ENCODE data around the gene NCAPG2.

The NCAPG2 gene

DNA sequence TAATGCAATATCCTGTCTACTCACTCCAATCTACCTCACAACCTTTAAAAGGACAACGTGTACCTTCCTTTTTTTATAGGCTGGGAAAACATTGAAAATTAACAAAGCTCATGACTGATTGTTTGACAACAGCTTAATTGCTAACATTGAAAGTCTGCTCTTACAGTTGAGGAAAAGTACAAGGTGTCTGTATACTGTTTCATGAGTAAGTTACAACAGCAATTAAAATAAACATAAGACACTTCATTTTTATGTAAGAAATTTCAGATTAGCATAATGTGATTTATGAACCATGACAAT is 28.6 kb upstream of the NCAPG2 start:
- DNase-seq (ENCODE audit: low read depth, low spot score), result no peak

- DNase-seq (ENCODE audit: low read depth, low spot score), result no peak
These were observed 28.1 kb upstream of the NCAPG2 start for GRCh38 chr7:158732494-158733219.

- DNase-seq (ENCODE audit: low read depth, low spot score), result no peak
These were observed 27.2 kb upstream of the NCAPG2 start for GRCh38 chr7:158731761-158732160.

GRCh38 chr7:158730383-158731346 is 26.1 kb upstream of the NCAPG2 start:
- DNase-seq (ENCODE audit: low read depth, low spot score), result peak; percentile 63

- DNase-seq (ENCODE audit: low read depth, low spot score), result no peak
These were observed 25.2 kb upstream of the NCAPG2 start for GRCh38 chr7:158729646-158730382.

DNA sequence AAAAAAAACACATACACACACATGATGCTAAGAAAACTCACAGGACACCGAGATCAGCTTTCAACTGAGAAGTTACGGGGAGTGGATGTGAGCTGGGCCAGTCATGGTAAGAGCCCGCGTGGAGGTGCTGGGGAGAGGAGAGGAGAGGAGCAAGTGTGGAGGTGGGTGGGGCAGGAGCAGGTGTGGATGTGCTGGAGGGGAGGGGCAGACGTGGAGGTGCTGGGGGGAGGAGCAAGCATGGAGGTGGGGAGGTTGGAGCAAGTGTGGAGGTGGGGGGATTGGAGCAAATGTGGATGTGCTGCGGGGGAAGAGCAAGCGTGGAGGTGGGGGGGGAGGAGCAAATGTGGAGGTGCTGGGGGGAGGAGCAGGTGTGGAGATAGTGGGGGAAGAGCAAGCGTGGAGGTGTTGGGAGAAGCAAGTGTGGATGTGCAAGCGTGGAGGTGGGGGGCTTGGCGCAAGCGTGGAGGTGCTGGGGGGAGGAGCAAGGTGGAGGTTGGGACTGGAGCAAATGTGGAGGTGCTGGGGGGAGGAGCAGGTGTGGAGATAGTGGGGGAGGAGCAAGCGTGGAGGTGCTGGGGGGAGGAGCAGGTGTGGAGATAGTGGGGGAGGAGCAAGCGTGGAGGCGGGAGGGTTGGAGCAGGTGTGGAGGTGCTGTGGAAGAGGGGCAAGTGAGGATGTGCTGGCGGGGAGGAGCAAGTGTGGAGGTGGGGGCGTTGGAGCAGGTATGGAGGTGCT is 24.5 kb upstream of the NCAPG2 start:
- DNase-seq (ENCODE audit: low read depth, low spot score), result no peak

DNA sequence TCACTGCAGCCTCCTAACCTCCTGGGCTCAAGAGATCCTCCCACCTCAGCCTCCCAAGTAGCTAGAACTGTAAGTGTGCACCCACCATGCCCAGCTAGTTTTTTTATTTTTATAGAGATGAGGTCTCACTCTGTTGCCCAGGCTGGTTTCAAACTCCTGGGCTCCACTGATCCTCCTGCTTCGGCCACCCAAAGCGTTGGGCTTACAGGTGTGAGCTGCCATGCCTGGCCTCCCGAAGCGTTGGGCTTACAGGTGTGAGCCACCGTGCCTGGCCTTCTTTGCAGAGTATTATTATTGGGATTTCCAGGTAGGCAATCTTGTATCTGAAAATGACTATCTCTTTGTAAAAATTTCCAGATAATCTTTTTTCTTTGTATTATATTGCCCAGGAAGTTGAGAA is 23.1 kb upstream of the NCAPG2 start:
- no peak for DNase-seq (ENCODE audit: low read depth, low spot score)

DNA sequence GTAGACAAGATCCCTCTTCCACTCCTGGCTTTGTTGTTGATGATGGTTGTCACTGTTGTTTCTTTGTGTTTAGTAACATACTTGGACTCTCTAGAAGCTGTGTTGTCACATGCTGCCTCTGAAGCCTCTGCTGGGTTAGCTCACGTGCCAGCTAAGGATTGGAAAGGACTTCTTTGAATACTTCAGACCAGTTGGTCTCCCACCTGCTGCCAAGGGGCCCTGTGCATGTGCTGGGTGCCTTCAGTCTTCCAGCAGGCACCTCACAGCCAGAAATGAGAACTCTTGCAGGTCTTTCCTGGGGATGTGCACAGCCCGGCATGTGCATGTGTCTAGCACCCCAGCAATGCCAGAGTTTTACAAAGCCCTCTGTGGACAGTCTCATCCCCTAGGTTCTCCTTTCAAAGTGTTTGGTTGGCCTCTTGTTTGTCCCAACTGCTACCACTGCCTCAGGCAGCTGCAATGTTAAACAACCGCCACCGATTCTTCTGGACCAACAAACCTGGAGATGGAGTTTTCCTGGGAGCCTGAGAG is 21.7 kb upstream of the NCAPG2 start:
- DNase-seq (ENCODE audit: low read depth, low spot score), result no peak

GRCh38 chr7:158725506-158725800 is 20.8 kb upstream of the NCAPG2 start:
- no peak for DNase-seq (ENCODE audit: low read depth, low spot score)

- DNase-seq (ENCODE audit: low read depth, low spot score), result no peak
These were observed 20.3 kb upstream of the NCAPG2 start for GRCh38 chr7:158724658-158725505.

GRCh38 chr7:158723714-158724385 is 19.2 kb upstream of the NCAPG2 start:
- DNase-seq (ENCODE audit: low read depth, low spot score), result no peak

DNA sequence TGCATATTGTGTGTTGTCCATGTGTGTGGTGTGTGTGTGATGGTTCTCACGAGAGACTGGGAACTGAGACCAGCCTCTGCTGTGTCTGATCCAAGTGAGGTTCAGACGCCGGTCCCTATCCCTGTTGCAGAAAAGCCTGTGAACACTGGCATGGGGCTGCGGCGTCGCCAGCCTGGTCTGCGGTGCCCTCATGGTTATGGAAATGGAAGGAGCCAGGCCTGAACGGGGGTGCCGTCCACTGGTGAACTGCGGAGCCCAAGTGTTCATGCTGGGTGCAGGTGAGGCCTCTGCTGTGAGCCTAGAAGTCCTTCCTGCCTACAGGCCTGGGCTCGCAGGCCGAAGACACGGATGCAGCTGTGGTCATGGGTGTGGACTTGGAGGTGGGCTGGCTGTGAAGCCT is 18.7 kb upstream of the NCAPG2 start:
- DNase-seq (ENCODE audit: low read depth, low spot score), result no peak

DNA sequence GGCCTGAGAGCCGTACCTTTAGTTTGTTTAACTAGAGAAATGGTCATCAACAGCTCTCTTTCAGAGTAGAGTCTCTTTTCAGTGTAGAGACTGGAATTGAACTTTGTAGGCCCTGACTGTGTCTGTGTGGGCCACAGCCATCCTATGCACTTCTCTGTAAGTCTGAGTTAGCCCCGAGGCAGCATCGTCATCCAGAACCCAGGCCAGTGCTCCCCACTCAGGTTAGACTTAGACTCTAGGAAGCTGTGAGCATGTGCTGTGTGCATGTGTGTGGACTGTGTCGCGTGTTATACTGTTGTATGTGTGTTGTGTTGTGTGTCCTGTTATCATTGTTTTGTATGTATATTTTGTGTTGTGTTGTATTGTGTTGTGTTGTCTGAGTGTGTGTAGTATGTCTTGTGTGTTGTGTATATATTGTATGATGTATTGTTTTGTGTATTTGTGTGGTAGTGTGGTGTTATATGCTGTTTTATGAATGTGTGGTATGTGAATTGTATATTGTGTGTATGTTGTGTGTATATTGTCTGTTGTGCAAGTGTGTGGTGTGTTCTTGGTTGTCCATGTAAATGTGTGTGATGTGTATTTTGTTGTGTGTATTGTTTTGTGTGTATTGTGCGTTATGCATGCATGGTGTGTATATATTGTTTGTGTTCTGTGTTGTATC is 18.1 kb upstream of the NCAPG2 start:
- no peak for DNase-seq (ENCODE audit: low read depth, low spot score)

DNA sequence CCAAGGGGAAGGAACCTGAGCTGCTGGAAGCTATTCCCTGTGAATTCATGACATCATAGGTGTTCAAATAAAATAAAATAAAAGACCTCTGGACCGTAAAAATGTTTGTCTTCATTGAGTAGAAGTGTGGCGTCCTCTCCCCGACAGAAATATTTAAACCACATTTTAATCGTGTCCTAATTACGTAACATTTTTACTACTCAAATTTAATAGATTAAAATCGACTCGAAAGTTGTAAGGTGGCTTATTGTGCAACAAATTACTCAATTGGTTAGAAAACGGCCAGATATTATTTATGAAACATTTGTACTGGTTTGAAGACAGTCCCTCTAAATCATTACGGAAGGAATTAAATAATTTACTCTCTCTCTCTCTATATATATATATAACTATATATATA is 15.5 kb upstream of the NCAPG2 start:
- no peak for DNase-seq (ENCODE audit: low read depth, low spot score)

DNA sequence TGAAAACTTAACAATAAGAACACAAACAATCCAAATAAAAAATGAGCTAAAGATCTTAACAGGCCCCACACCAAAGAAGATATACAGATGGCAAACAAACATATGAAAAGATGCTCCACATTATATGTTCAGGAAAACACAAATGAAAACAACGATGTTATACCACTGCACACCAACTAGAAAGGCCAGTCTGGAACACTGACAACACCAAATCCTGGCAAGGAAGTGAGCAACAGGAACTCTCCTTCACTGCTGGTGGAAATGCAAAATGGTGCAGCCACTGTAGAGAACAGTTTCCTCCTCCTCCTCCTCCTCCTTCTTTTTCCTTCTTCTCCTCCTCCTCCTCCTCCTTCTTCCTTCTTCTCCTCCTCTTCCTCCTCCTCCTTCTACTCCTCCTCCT is 12.2 kb upstream of the NCAPG2 start:
- no peak for DNase-seq (ENCODE audit: low read depth, low spot score)

DNA sequence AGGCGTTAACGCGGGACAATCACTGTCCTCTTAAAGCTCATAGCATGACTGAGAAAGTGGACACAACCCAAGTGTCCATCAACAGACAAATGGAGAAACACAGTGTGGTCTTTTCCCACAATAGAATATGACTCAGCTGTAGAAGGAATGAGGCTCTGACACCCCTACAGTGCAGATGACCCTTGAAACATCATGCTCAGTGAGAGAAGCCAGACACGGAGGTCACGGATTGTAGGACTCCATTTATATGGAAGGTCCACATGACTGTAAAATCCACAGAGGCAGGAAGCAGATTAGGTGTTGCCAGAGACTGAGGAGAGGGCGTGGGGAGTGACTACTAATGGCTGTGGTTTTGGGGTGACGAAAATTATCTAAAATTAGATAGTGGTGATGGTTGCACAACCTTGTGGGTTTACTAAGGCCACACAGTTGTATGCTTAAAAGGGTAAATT is 6.1 kb upstream of the NCAPG2 start:
- DNase-seq (ENCODE audit: low read depth, low spot score), result no peak

GRCh38 chr7:158707610-158708009 is 3.0 kb upstream of the NCAPG2 start:
- DNase-seq (ENCODE audit: low read depth, low spot score), result no peak

- no peak for DNase-seq (ENCODE audit: low read depth, low spot score)
These were observed 2.3 kb upstream of the NCAPG2 start for GRCh38 chr7:158706710-158707590.

All from brain pericyte (primary cell).